ENCODE data around the gene NPFFR1. TPM values are rescaled to one million over a fixed set of nuclear protein-coding genes. Genes with fewer than 3 reads are reported as not detected.

NPFFR1 gene
- total RNA-seq, 1 donor: not detected

GRCh38 chr10:70234668-70235447 is 48.9 kb downstream of the NPFFR1 start:
- DNase-seq (ENCODE audit: low read depth): peak; percentile 91
- TF ChIP-seq CTCF (IDR thresholded peaks at IDR 0.05; ENCODE audit: insufficient read depth, low read length): no peak
- no peak overlapping the region for H3K4me3 ChIP-seq (ENCODE audit: low read depth, low read length)

- no peak for TF ChIP-seq CTCF (IDR thresholded peaks at IDR 0.05; ENCODE audit: insufficient read depth, low read length)
- H3K4me3 ChIP-seq (ENCODE audit: low read depth, low read length): peak overlapping the region; percentile 69
- no peak for DNase-seq (ENCODE audit: low read depth)
These were observed 49.9 kb downstream of the NPFFR1 start for GRCh38 chr10:70233939-70234300.

GRCh38 chr10:70233109-70233938 is 50.5 kb downstream of the NPFFR1 start, which contains the start of gene PPA1:
PPA1 (minus strand) TSS chr10:70233429; CDS start chr10:70233327, 102 bp downstream.
- H3K4me3 ChIP-seq (ENCODE audit: low read depth, low read length): peak within 1 kb of the TSS; percentile 85
- peak; percentile 90 for DNase-seq (ENCODE audit: low read depth)
- TF ChIP-seq CTCF (IDR thresholded peaks at IDR 0.05; ENCODE audit: insufficient read depth, low read length): peak; percentile 32

- no peak for TF ChIP-seq CTCF (IDR thresholded peaks at IDR 0.05; ENCODE audit: insufficient read depth, low read length)
- H3K4me3 ChIP-seq (ENCODE audit: low read depth, low read length): peak overlapping the region; percentile 85
- no peak for DNase-seq (ENCODE audit: low read depth)
These were observed 51.0 kb downstream of the NPFFR1 start for GRCh38 chr10:70232859-70233108.

- peak overlapping the region; percentile 85 for H3K4me3 ChIP-seq (ENCODE audit: low read depth, low read length)
- DNase-seq (ENCODE audit: low read depth): peak; percentile 57
- no peak for TF ChIP-seq CTCF (IDR thresholded peaks at IDR 0.05; ENCODE audit: insufficient read depth, low read length)
These were observed 51.5 kb downstream of the NPFFR1 start for GRCh38 chr10:70232155-70232858.

- no peak overlapping the region for H3K4me3 ChIP-seq (ENCODE audit: low read depth, low read length)
- TF ChIP-seq CTCF (IDR thresholded peaks at IDR 0.05; ENCODE audit: insufficient read depth, low read length): no peak
- no peak for DNase-seq (ENCODE audit: low read depth)
These were observed 55.3 kb downstream of the NPFFR1 start for GRCh38 chr10:70228491-70228890.
